NCI-H524 (cell line): ENCODE measurements around the gene MIGA1.

Experiments
- DNase-seq, 2 experiments: peaks; one replicate each; lab custom pipeline; 2025; lab: John Stamatoyannopoulos, UW

Gene MIGA1

GRCh38 chr1:77850082-77850481 lies 70.6 kb downstream of the MIGA1 start:
- no peak for DNase-seq

GRCh38 chr1:77857552-77857951 lies 78.1 kb downstream of the MIGA1 start:
- no peak for DNase-seq

GRCh38 chr1:77858725-77859124 lies 79.3 kb downstream of the MIGA1 start:
- DNase-seq, result no peak

DNA sequence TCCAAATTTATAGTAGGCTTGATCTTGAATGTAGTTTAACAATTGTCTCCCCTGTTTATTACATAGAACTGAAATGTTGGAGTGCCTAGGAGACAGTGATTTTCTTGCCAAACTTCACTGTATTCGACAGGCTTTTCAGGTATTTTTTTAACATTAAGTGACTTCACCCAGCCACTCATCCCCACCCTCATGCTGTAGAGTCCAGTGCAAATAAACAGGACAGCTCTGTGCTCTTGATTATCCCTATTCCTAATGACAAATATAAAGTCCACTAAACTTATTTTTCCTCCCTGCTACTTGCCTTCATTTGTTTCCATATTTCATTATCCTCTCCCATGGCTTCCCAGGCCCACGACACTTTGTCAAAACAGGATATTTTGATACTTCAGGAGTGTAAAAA lies 79.8 kb downstream of the MIGA1 start:
- DNase-seq, result no peak

DNA sequence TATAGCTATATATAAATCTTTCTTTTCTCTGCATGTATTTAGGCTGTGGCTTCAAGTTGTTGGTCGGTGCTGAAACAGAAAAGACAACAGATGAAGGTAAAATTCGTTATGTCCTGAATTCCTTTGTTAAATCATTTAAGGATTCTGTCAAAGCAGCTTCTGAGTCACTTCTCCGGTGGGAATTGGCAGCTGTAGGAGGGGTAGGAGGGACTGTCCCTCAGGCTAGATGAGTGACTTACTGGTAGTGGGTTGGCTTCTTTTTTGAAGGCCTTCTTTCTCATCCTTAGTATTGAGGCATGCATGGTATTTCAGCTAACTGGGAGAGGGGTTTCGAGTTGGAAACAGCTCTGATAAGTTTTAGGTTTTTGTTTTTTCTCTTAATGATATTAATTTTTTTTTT lies 86.8 kb downstream of the MIGA1 start:
- no peak for DNase-seq

- no peak for DNase-seq
Measured at GRCh38 chr1:77872645-77873044, 93.2 kb downstream of the MIGA1 start.

DNA sequence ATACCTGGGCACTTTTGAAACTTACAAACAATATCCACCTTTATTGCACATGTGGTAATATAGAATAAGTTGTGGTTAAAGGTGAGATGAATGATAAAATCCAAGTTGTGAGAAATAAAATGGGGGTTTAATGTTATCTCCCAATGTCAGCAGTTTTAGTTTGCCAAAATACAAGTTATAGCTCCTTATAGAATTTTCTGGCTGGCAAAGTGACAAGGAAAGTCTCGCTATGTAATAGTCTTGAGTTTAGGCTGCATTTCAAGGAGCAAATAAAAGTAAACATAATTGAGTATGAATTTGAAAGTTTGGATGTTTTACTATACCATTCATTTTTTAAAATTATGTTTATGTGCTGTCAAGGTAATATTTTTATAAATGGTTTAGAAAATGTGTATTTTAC lies 94.0 kb downstream of the MIGA1 start:
- no peak for DNase-seq

GRCh38 chr1:77874804-77875445 lies 95.5 kb downstream of the MIGA1 start:
- no peak for DNase-seq

GRCh38 chr1:77876884-77877283 lies 97.4 kb downstream of the MIGA1 start:
- DNase-seq, result no peak

- no peak for DNase-seq
Measured at GRCh38 chr1:77881061-77881460, 101.6 kb downstream of the MIGA1 start.

DNA sequence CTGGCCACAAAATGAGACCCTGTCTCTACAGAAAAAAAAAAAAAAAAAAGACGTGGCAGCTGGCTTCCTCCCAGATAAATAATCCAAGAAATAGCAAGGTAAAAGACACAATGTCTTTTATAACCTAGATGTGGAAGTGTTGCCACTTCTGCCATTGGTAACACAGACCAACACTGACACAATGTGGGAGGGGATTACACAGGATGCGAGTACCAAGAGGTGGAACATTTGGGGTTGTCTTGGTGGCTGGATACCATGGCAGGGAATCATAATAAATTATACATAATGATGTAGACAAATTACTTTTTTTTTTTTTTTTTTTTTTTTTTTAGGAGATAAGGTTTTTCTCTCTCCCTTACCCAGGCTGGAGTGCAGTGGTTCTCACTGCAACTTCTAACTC lies 103.0 kb downstream of the MIGA1 start:
- no peak for DNase-seq

DNA sequence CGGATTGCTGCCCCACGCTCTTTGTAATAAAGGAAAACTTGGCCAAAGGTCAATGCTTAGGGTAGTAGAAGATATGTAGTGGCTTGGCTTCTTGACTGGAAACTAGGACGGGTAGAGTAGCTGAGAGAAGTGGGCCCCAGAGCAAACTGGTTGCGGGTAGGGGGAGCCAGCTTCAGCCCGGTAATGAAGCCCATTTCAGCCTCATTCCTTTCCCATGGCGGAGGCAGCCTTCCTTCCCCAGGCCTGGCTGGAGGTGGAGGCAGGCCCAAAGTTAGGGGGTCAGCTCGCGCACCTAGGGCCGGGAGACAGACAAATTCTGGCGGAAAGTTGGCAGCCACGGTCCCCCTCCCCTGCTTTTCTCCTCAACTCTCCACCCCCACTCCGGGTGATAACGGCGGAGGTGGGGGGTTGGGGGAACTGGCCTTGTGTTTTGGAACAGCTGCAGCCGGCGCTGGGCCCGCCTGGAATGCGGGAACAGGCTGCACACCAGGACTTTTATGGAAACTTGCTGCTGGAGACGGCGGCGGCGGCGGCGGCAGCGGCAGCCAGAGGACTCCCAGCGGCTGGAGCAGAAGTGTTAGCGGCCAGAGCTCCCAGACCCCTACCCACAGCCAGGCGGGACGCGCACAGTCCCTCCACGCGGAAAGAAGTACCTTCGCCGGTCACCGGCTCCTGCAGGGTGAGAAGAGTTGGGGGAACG lies 108.8 kb downstream of the MIGA1 start, which contains the start of gene NEXN:
NEXN (plus strand) TSS at position 544 of the 700 bp plus-strand sequence. CDS start 27,483 bp downstream, outside the sequence.
- DNase-seq, result peak in 1 of 2 experiments; percentile 41

GRCh38 chr1:77888781-77889642 lies 109.6 kb downstream of the MIGA1 start:
- peak in 1 of 2 experiments; percentile 12 for DNase-seq

- DNase-seq, result no peak
Measured at GRCh38 chr1:77889671-77890070, 110.2 kb downstream of the MIGA1 start.

DNA sequence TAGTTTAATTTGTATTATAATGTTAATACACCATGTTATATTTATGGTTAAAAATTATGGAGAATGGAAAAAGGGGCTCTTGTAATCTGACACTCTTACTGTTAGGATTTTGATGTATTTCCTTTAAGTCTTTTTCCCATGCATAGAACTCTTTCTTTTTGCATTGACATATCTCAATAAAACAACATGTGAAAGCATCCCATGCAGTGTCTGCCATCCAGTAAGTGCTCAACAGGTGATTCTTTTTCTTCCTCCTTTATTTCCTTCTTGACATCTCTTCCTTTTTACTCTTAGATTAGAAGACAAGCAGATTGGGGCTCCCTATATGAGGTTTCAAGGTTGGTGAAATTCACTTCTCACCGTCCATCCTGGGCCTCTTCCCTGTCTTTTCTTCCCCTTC lies 111.8 kb downstream of the MIGA1 start:
- no peak for DNase-seq

DNA sequence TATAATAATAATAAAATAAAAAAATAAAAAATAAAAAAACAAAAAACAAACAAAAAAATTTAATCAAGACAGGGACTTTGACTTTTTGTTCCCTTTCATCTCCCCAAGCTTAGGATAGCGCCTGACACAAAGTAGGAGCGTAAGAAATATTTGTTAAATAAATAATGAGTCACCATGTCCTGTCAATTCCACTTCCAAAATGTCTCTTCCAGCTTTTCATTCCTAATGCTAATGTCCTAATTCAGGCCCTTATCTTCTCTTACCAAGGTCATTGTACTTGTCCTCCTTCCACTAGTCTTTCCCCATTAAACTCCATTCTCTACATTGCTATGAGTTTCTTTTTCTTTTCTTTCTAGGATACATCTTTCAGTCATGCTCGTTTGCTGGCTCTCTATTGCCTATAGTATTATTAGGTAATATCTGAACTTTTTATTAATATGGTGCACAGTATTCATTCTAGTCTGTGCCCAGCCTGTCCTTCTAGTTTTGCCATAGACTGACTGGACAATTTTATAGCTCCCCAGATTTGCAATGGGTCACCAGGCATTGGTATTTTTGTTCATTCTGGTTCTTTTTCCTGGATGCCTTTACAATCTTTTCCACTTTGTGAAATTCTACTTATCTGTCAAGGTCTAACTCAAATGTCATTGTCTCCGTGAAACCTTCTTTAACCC lies 120.3 kb downstream of the MIGA1 start:
- no peak for DNase-seq

DNA sequence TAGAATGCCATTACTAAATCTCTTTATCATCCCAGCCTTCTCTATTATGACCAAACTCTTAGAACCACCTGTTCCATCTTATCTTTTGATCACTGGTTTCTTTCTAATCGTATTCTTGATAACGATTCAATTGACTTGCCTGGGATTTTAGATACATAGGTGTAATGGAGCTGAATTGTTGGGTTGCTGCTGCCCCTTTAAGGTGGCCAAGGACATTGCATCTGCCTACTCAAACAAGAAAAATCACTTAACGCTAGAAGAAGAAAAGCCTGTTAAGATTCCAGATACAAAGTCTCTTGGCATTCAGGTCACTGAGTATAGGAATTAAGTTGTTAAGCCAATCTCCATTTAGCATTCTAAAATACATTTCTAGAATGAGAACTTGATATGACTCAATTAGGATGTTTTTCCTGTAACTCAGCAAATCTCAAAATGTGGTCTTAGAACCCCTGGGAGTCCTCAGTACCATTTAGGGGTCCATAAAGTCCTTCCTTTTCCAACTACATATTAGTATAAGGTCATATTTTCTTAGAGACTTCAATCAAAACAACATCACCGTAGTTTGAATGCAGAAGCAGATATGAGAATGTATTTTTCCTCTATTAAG lies 121.3 kb downstream of the MIGA1 start:
- peak; percentile 22 to 41 for DNase-seq

DNA sequence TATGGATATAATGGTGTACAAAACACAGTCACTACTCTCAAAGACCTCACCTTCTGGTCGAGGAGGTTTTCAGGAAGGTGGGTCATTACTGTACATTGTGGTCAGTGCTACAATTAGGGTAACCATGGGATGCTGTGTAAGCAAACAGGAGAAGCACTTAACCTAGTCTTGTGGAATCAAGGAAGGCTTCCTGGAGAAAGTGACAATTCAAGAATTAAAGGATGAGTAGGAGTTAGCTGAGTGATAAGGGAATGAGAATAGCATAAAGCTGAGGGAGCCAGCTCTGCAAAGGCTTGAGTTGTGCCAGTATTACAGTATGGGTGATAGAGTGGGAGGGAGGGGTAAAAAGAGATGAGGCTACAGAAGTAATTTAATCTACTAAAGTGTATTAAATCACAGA lies 126.2 kb downstream of the MIGA1 start:
- DNase-seq, result no peak

DNA sequence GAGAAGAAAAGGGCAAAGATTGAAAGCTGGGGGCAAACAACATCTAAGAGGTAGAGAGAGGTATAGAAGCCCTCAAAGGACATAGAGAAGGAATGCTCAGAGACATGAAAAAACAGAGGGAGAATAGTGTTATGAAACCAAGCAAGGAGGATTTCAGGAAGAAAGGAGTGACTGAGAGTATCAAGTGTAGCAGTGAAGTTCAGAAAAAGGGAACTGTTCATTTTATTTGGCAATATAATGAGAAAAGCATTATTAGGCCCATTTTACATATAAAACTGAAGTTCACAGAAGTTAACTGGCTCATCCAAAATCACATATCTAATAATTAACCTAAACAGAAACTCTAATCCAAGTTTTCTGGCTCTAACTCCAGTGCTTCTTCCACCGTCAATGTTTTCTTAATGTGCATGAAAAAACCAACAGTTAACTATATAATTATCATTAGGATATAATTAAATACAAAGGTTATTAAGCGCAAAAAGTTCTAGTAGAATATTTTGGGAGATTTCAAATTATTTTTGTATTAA lies 126.6 kb downstream of the MIGA1 start:
- DNase-seq, result no peak

GRCh38 chr1:77906624-77907023 lies 127.2 kb downstream of the MIGA1 start:
- DNase-seq, result no peak

- DNase-seq, result no peak
Measured at GRCh38 chr1:77910116-77910515, 130.7 kb downstream of the MIGA1 start.
